Left ventricle myocardium inferior (tissue), 1 donor: ENCODE measurements around the gene CSTA. TPM values are rescaled to one million over a fixed set of nuclear protein-coding genes. Genes with fewer than 3 reads are reported as not detected.

Source experiments
- DNase-seq: peaks from one replicate; pipeline ENCODE4 v3.0.0-alpha.2; 2020
- H3K27ac ChIP-seq: fragments of 200-600 bp; replicated peaks from 2 replicates; pipeline ENCODE4 v1.8.0; 2021
- H3K27me3 ChIP-seq: fragments of 200-600 bp; 2 replicates; pipeline ENCODE4 v1.8.0; 2021; ENCODE audit warnings: low read depth
- H3K36me3 ChIP-seq: fragments of 200-600 bp; 2 replicates; pipeline ENCODE4 v1.8.0; 2021
- H3K4me1 ChIP-seq: fragments of 200-600 bp; 2 replicates; pipeline ENCODE4 v1.8.0; 2021
- H3K4me3 ChIP-seq: fragments of 200-600 bp; 2 replicates; pipeline ENCODE4 v1.8.0; 2021; ENCODE audit warnings: mild to moderate bottlenecking, moderate library complexity
- H3K9me3 ChIP-seq: fragments of 200-600 bp; replicated peaks from 2 replicates; pipeline ENCODE4 v1.8.0; 2021
- intact Hi-C: fragments of 100-400 bp; cut with micrococcal nuclease; formaldehyde crosslinking; loops from one replicate; pipeline ENCODE4 v1.11.0; 2022
- total RNA-seq: library from RNA; stranded (reverse); fragmentation: NEBNext Ultra II Directional; extraction: Animal tissue kit (Norgen Biotek cat#: 25700); gene quantifications from one replicate; pipeline ENCODE4 v1.2.1, GENCODE V29; 2021
- TF ChIP-seq, protein P1 (sequence below): fragments of 200-600 bp; IDR thresholded peaks from 2 replicates; pipeline ENCODE4 v1.8.0; 2021; ENCODE audit warnings: antibody characterized with exemption, mild to moderate bottlenecking, borderline replicate concordance
- donor health status: DM: no; HTN: yes; CAD: no; lungs with severe emphysema.

CSTA gene
- total RNA-seq, 1 donor from 2014 or later, result 0.74 TPM

DNA sequence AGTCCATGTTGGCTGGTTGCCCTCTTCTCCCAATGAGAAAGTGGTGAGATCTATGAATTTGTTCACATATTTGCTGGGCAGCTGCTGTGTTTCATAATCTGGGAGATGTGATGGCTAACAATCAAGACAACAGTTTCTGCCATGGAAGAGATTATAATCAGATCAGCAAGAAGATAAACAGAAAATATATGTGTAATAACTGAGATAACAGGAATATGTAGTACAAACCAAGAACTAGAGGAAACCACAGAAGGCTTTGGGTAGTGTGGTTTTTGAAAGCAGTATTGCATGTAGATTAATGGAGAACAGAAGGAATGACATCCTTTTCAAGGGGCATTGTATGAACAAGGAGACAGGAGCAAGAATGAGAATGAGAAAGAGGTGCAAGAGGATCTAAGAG is 12.2 kb upstream of the CSTA start:
- intact Hi-C loops, result no loop called here
- peaks cover 28% of the 10 kb centered on the region for H3K27me3 ChIP-seq
- no peak overlapping the region for H3K4me3 ChIP-seq
- H3K9me3 ChIP-seq, result no peaks in the 10 kb centered on the region
- H3K36me3 ChIP-seq, result no peaks in the 10 kb centered on the region
- no peak overlapping the region for H3K27ac ChIP-seq
- DNase-seq, result no peak
- H3K4me1 ChIP-seq, result no peaks in the 10 kb centered on the region
- TF ChIP-seq, protein P1, sequence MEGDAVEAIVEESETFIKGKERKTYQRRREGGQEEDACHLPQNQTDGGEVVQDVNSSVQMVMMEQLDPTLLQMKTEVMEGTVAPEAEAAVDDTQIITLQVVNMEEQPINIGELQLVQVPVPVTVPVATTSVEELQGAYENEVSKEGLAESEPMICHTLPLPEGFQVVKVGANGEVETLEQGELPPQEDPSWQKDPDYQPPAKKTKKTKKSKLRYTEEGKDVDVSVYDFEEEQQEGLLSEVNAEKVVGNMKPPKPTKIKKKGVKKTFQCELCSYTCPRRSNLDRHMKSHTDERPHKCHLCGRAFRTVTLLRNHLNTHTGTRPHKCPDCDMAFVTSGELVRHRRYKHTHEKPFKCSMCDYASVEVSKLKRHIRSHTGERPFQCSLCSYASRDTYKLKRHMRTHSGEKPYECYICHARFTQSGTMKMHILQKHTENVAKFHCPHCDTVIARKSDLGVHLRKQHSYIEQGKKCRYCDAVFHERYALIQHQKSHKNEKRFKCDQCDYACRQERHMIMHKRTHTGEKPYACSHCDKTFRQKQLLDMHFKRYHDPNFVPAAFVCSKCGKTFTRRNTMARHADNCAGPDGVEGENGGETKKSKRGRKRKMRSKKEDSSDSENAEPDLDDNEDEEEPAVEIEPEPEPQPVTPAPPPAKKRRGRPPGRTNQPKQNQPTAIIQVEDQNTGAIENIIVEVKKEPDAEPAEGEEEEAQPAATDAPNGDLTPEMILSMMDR, result no peak

DNA sequence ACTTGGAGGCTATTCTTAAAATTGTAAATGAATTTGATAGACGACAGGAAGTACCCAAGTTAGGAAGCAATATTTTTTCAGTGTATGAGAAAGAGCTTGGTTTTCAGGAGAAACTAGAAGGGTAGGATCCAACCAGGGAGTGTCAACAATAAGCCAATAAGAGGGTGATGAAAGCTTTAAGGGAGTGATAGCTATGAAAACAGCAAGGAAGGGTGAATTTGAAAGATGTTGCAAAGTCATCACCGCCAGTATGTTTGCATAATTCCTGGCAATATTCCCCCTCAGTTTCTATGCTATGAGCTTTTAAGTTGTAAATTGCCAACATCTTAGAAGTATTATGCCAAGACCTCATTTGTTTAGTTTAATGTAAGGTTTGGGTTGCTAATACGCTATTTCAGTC is 11.8 kb upstream of the CSTA start:
- H3K36me3 ChIP-seq, result no peaks in the 10 kb centered on the region
- TF ChIP-seq, protein P1, result no peak
- H3K4me3 ChIP-seq, result no peak overlapping the region
- H3K4me1 ChIP-seq, result no peaks in the 10 kb centered on the region
- no peaks in the 10 kb centered on the region for H3K9me3 ChIP-seq
- intact Hi-C loops, result no loop called here
- peaks cover 28% of the 10 kb centered on the region for H3K27me3 ChIP-seq
- no peak for DNase-seq
- no peak overlapping the region for H3K27ac ChIP-seq

DNA sequence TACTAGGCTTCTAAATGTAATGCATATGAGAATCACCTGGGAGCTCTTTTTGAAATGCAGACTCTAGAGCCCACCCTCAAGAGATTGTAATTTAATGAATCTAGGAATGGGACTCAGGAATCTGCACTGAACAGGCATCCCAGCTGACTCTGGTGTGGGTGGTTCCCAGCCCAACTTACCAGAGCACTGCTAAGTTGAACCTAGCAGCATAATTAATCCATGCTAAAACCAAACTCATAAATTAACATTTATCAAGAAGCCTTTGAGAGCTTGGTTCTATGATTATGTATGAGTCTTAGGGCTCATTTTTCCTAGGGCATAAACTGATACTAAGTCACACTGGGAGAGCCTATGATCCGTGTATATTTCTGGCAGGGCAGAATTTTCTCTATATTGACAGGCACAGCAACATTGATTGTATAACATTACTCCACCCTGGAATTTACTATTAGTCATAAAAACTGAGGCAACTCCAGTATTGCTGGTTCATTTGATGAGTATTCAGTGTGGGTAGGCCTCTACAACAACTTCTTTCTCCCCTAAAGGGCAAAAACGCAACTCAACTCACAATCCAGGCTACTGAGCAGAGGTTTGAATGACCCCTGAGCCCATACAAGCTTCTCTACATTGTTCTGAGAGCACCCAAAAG is 10.7 kb upstream of the CSTA start:
- intact Hi-C loops, result no loop called here
- H3K27me3 ChIP-seq, result peaks cover 28% of the 10 kb centered on the region
- H3K4me1 ChIP-seq, result no peaks in the 10 kb centered on the region
- no peak overlapping the region for H3K4me3 ChIP-seq
- DNase-seq, result no peak
- peaks cover 7% of the 10 kb centered on the region for H3K9me3 ChIP-seq
- TF ChIP-seq, protein P1, result no peak
- H3K27ac ChIP-seq, result no peak overlapping the region
- no peaks in the 10 kb centered on the region for H3K36me3 ChIP-seq

DNA sequence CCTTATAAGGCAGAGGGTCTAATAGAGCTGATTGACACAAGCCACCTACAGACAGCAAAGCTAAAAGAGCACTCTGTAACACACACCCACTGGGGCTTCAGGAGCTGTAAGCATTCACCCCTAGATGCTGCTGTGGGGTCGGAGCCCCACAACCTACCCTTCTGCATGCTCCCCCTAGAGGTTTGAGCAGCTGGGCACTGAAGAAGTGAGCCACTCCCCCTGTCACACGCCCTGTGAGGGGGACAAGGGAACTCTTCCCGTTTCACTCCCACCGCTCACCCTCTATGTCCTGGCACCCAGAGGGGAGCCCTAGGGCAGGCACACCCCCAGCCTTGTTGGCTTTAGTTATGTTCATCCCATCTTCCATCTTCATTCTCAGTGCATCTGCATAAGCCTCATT is 9.4 kb upstream of the CSTA start:
- peaks cover 19% of the 10 kb centered on the region for H3K9me3 ChIP-seq
- no peak overlapping the region for H3K4me3 ChIP-seq
- peaks cover 28% of the 10 kb centered on the region for H3K27me3 ChIP-seq
- intact Hi-C loops, result no loop called here
- H3K27ac ChIP-seq, result no peak overlapping the region
- H3K4me1 ChIP-seq, result no peaks in the 10 kb centered on the region
- TF ChIP-seq, protein P1, result no peak
- no peaks in the 10 kb centered on the region for H3K36me3 ChIP-seq
- DNase-seq, result no peak

DNA sequence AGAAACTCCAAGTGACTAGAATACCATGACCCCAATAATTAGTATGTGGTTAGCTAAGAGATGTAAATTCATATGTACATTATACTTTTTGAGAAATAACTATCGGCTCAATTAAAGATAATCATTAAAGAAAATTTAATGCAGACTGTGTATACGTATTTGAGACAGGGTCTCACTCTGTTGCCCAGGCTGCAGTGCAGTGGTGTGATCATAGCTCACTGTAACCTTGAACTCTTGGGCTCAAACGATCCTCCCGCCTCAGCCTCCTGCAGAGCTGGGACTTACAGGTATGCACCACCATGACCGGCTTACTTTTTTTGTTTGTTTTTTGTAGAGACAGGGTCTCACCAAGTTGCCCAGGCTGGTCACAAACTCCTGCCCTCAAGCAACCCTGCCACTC is 8.7 kb upstream of the CSTA start:
- Histone ChIP-seq H3K27ac (no peak overlapping the region), H3K4me1 (no peaks in the 10 kb centered on the region), H3K9me3 (peaks cover 19% of the 10 kb centered on the region), H3K36me3 (no peaks in the 10 kb centered on the region), H3K27me3 (peaks cover 28% of the 10 kb centered on the region), H3K4me3 (no peak overlapping the region)
- TF ChIP-seq, protein P1, result no peak
- intact Hi-C loops, result no loop called here
- DNase-seq, result no peak
